ENCODE data around the gene CHST8. TPM values are rescaled to one million over a fixed set of nuclear protein-coding genes. Genes with fewer than 3 reads are reported as not detected.

Gene CHST8
- total RNA-seq, 1 experiment from 2014 or later = 2.3 TPM

- ChIA-PET CTCF (no interaction called here), POLR2A (ENCODE audit: low non-redundant PET) (no interaction called here)
- H3K27me3 ChIP-seq (replicated peaks; ENCODE audit: insufficient read depth, low read depth, low read length, poor library complexity) = peaks cover 54% of the 10 kb centered on the region
- H3K4me1 ChIP-seq (ENCODE audit: insufficient read depth, low read length, poor library complexity, severe bottlenecking) = no peaks in the 10 kb centered on the region
- intact Hi-C loops (cut with micrococcal nuclease; ENCODE audit: unreplicated experiment) = no loop called here
- no peaks in the 10 kb centered on the region for H3K9me3 ChIP-seq (ENCODE audit: low read depth, low read length, poor library complexity, severe bottlenecking)
- no peak for TF ChIP-seq EZH2 (IDR thresholded peaks at IDR 0.05; ENCODE audit: borderline replicate concordance, low read depth, low read length, poor library complexity, severe bottlenecking)
- TF ChIP-seq CTCF (conservative IDR thresholded peaks at IDR 0.05; ENCODE audit: low read depth, low read length) = no peak
- peak; percentile 26 for DNase-seq (ENCODE audit: low spot score)
- no peak overlapping the region for H3K27ac ChIP-seq (ENCODE audit: low read depth, low read length, poor library complexity, severe bottlenecking)
- no peaks in the 10 kb centered on the region for H3K36me3 ChIP-seq (ENCODE audit: insufficient read depth, low read length, poor library complexity, severe bottlenecking)
- BruUV-seq (replicated peaks) = no TSS peak
- no peak overlapping the region for H3K4me3 ChIP-seq (ENCODE audit: low read depth, low read length, poor library complexity, severe bottlenecking)
These were observed 57.2 kb downstream of the CHST8 start for GRCh38 chr19:33678796-33679585.

GRCh38 chr19:33679696-33680095 lies 57.9 kb downstream of the CHST8 start:
- intact Hi-C loops (cut with micrococcal nuclease; ENCODE audit: unreplicated experiment) = no loop called here
- H3K27ac ChIP-seq (ENCODE audit: low read depth, low read length, poor library complexity, severe bottlenecking) = no peak overlapping the region
- POLR2A ChIA-PET (ENCODE audit: low non-redundant PET) = no interaction called here
- no peaks in the 10 kb centered on the region for H3K4me1 ChIP-seq (ENCODE audit: insufficient read depth, low read length, poor library complexity, severe bottlenecking)
- peaks cover 58% of the 10 kb centered on the region for H3K27me3 ChIP-seq (replicated peaks; ENCODE audit: insufficient read depth, low read depth, low read length, poor library complexity)
- CTCF ChIA-PET = no interaction called here
- no peak for TF ChIP-seq EZH2 (IDR thresholded peaks at IDR 0.05; ENCODE audit: borderline replicate concordance, low read depth, low read length, poor library complexity, severe bottlenecking)
- no peak for TF ChIP-seq CTCF (conservative IDR thresholded peaks at IDR 0.05; ENCODE audit: low read depth, low read length)
- H3K9me3 ChIP-seq (ENCODE audit: low read depth, low read length, poor library complexity, severe bottlenecking) = no peaks in the 10 kb centered on the region
- no peaks in the 10 kb centered on the region for H3K36me3 ChIP-seq (ENCODE audit: insufficient read depth, low read length, poor library complexity, severe bottlenecking)
- no TSS peak for BruUV-seq (replicated peaks)
- no peak overlapping the region for H3K4me3 ChIP-seq (ENCODE audit: low read depth, low read length, poor library complexity, severe bottlenecking)
- no peak for DNase-seq (ENCODE audit: low spot score)

GRCh38 chr19:33681081-33681680 lies 59.4 kb downstream of the CHST8 start:
- CTCF ChIA-PET = no interaction called here
- DNase-seq (ENCODE audit: low spot score) = no peak
- H3K36me3 ChIP-seq (ENCODE audit: insufficient read depth, low read length, poor library complexity, severe bottlenecking) = no peaks in the 10 kb centered on the region
- TF ChIP-seq EZH2 (IDR thresholded peaks at IDR 0.05; ENCODE audit: borderline replicate concordance, low read depth, low read length, poor library complexity, severe bottlenecking) (no peak), CTCF (conservative IDR thresholded peaks at IDR 0.05; ENCODE audit: low read depth, low read length) (no peak)
- no peak overlapping the region for H3K4me3 ChIP-seq (ENCODE audit: low read depth, low read length, poor library complexity, severe bottlenecking)
- H3K27ac ChIP-seq (ENCODE audit: low read depth, low read length, poor library complexity, severe bottlenecking) = no peak overlapping the region
- H3K4me1 ChIP-seq (ENCODE audit: insufficient read depth, low read length, poor library complexity, severe bottlenecking) = no peaks in the 10 kb centered on the region
- peaks cover 61% of the 10 kb centered on the region for H3K27me3 ChIP-seq (replicated peaks; ENCODE audit: insufficient read depth, low read depth, low read length, poor library complexity)
- no TSS peak for BruUV-seq (replicated peaks)
- intact Hi-C loops (cut with micrococcal nuclease; ENCODE audit: unreplicated experiment) = no loop called here
- no peaks in the 10 kb centered on the region for H3K9me3 ChIP-seq (ENCODE audit: low read depth, low read length, poor library complexity, severe bottlenecking)
- POLR2A ChIA-PET (ENCODE audit: low non-redundant PET) = no interaction called here

Data from A673 (cell line).